Sigmoid colon (tissue), 4 donors: ENCODE measurements around the gene REV3L.
"Not testable (repeated sequence)": the region's sequence is repeated elsewhere in the genome, so short reads cannot be mapped to it uniquely, and the experiment has no call there.

Experiments
- CTCF ChIP-seq, 4 experiments: fragments of 450-650 bp in 3 of 4; fragments of 200-600 bp in 1 of 4; IDR thresholded peaks; one replicate each; pipeline ENCODE4 v1.5.1; 2016 to 2019; ENCODE audit warnings: antibody characterized with exemption in 4 of 4, mild to moderate bottlenecking in 3 of 4, moderate library complexity in 2 of 4
- EP300 ChIP-seq, 4 donors: sonication (generic); formaldehyde crosslinking; IDR thresholded peaks; one replicate each; pipeline ENCODE4 v1.6.1; 2017; ENCODE audit warnings: antibody characterized with exemption in 4 of 4
- POLR2A ChIP-seq, 2 donors: fragments of 450-650 bp; IDR thresholded peaks; one replicate each; pipeline ENCODE4 v1.6.1; 2016; ENCODE audit warnings: antibody characterized with exemption in 2 of 2, mild to moderate bottlenecking in 2 of 2, moderate library complexity in 2 of 2
- POLR2AphosphoS5 ChIP-seq, 4 donors: sonication (generic); formaldehyde crosslinking; IDR thresholded peaks; one replicate each; pipeline ENCODE4 v1.6.1; 2017; ENCODE audit warnings: antibody characterized with exemption in 4 of 4

- TF ChIP-seq POLR2A, CTCF, EP300, POLR2AphosphoS5 (IDR thresholded peaks at IDR 0.05): not testable (repeated sequence)
Observed at GRCh38 chr6:111307950-111308349, 175.1 kb downstream of the REV3L start.
